Activated naive CD4-positive, alpha-beta T cell treated with anti-CD3 and anti-CD28 coated beads, Interleukin-2, amount 50 U/mL, for 16 hours (primary cell): Measurements from ENCODE around the gene DHRS7C.

Experiments
- DNase-seq: peaks from one replicate; pipeline ENCODE4 v3.0.0-alpha.2; 2020

Gene DHRS7C

DNA sequence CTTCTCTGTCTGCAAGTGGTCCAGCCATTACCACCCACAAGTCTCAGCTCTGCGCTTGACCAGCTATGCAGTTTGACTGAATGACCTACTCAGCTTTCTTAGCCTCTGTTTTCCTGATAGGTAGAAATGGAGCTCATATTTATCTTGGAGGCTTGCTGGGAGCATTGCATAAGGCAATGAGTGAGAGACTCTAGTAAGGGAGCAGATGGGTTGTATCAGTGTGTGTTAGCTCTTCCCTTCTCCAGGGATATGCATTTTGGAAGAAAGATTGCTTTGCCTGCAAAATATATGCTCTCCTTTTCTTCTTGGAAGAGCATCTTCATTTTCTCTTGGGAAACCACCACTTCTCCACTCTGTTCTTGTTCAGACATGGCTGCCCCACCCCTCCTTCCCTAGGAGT, 26.1 kb downstream of the DHRS7C start:
- DNase-seq, result no peak

DNA sequence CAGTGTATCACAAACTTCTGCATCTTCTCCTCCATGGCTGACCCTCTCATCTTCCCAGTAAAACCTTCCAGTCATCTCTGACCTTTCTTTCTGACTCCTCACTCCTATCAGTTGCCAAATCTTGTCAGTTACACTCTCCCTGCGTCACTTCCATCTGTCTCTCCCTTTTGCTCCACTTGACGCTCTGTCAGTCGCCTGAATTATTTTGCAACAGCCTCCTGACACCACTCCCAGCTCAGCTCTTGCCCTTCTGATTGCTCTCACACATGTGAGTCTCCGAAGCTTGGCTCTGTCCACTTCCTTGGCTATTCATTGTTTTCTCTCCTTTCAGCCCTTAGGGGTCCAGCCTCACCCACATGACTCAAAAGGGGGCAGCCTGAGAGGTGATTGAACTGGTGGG, 27.7 kb downstream of the DHRS7C start:
- DNase-seq, result no peak

DNA sequence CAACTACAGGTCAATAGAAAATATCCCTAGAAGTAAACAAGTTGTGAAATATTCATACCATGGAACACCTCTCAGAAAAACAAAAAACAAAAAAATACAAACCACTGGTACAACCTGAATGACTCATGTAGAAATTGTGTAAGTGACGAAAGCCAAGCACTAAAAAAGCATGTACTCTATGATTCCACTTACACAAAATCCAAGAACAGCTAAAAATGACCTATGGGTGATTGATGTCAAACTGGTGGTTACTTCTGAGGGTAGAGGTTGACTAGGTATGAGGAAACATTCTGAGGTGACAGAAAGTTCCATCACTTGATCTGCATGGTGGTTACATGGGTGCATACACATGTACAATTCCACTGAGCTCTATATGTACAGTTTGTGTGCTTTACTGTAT, 31.1 kb downstream of the DHRS7C start:
- no peak for DNase-seq

- DNase-seq, result no peak
Observed at GRCh38 chr17:9755083-9755482, 36.3 kb downstream of the DHRS7C start.

DNA sequence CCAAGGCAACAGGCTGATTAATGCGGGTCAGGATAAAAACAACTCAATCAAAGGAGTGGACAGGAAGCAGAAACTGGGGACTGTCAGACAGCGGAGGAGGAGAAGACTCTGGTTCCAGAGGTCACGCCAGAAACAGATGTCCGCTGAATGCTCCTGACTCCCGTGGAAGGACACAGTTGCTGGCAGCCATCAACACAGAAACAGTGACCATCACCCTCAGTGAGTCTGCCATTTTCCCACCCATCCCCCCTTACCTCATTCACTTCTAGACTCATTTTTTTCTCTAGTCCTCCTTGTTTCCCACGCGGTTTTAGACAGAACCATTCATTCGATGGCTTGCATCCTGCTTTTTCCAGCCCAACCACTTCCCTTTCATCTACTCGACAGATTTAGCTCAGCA, 40.9 kb downstream of the DHRS7C start:
- DNase-seq, result no peak

- DNase-seq, result no peak
Observed at GRCh38 chr17:9729735-9730420, 61.5 kb downstream of the DHRS7C start.

DNA sequence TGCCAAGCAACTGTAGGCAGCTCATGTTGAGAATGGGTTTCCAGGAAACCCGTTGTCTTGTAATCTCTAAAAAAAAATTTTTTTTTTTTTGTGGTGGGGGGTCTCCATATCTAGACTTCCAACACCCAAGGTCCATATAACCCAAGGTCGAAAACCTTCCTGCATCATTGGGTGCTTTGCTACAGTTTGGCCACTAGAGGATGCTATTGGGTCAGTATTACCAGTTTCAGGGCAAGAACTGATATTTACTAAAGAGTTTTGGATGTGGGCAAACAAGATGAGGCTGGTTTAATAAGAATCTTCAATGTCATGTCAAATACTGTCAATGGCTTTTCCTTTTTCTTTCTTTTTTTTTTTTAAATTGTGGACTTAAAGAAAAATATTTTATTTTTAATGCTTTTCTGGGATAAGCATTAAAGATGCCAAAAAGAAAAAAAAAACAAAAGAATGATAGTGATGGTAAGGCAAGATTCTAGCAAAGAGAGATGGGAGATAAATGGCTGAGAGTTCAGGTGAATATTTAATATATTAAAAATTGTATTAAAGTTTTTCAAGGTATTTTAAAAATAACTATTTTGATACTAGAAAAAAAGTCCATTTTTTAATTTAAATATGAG, 62.2 kb downstream of the DHRS7C start:
- DNase-seq, result no peak

- no peak for DNase-seq
Observed at GRCh38 chr17:9728564-9728963, 62.8 kb downstream of the DHRS7C start.

DNA sequence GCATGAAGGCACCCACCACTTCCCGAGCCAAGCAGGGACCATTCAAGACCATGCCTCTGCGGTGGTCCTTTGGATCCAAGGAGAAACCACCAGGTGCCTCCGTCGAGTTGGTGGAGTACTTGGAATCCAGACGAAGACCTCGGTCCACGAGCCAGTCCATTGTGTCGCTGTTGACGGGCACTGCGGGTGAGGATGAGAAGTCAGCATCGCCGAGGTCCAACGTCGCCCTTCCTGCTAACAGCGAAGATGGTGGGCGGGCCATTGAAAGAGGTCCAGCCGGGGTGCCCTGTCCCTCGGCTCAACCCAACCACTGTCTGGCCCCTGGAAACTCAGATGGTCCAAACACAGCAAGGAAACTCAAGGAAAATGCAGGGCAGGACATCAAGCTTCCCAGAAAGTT, 63.4 kb downstream of the DHRS7C start:
- no peak for DNase-seq

- no peak for DNase-seq
Observed at GRCh38 chr17:9726291-9726690, 65.1 kb downstream of the DHRS7C start.

GRCh38 chr17:9725575-9725974, 65.8 kb downstream of the DHRS7C start:
- no peak for DNase-seq
